OCI-LY1 (cell line): ENCODE measurements around the gene DNAJC30.

ENCODE experiments used
- CTCF ChIP-seq: fragments of 200-600 bp; sonication (generic), shearing (Covaris generic); IDR thresholded peaks from 2 replicates; pipeline ENCODE4 v1.5.1; 2017; ENCODE audit warnings: mild to moderate bottlenecking, antibody characterized with exemption, low read length, moderate library complexity, mixed read lengths
- EZH2 ChIP-seq: fragments of 200-600 bp; sonication (generic), shearing (Covaris generic); IDR thresholded peaks from 2 replicates; pipeline ENCODE4 v1.8.0; 2017; ENCODE audit warnings: borderline replicate concordance, mixed run types, mild to moderate bottlenecking, antibody characterized with exemption, low read length, moderate library complexity, mixed read lengths

GRCh38 chr7:73703757-73704639 lies 20.7 kb upstream of the DNAJC30 start:
- TF ChIP-seq CTCF: no peak
- TF ChIP-seq EZH2: no peak
